GM18873 (cell line): ENCODE results near the gene SLC4A1.

Source experiments
- ATAC-seq: cut with Tn5 transposase; IDR thresholded peaks from one replicate; pipeline ENCODE4 v1.9.1; 2021; ENCODE audit warnings: mild to moderate bottlenecking, moderate library complexity, moderate number of reproducible peaks; ENCODE audit not compliant: unreplicated experiment, low FRiP score

Gene SLC4A1

DNA sequence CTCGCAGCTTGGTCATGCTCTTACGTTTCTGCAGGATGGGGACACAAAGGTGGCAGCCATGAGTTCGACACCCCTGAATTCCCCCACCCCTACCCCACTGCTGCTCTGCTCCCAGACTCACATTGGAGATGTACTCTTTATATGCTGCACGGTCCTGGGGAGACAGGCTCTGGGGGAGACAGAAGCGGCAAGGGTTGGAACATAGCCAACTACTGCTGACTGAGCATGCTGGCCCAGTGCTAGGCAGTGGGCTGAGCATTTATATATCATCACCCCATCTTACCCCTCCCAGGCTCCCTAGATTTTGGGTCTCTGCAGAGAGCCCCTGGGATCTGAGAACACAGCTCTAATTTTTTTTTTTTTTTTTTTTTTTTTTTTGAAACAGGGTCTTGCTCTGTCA, 60.2 kb downstream of the SLC4A1 start:
- ATAC-seq: no peak

DNA sequence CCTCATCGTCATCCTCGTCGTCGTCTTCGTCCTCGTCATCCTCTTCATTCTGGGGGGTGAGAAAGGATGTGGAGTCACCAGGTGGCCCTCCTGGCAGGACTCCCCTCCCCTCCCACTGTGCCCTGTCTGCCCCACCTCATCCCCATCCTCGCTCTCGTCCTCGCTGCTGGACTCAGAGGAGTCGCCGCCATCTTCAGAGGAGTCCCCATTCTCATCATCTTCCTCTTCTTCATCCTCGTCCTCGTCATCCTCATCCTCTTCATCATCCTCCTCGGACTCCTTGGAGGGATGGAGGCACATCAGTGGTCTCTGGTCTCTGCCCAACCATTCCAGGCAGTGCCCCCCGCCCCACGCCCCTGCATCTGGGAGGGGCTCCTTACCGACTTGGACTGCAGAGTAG, 60.6 kb downstream of the SLC4A1 start:
- ATAC-seq: no peak

DNA sequence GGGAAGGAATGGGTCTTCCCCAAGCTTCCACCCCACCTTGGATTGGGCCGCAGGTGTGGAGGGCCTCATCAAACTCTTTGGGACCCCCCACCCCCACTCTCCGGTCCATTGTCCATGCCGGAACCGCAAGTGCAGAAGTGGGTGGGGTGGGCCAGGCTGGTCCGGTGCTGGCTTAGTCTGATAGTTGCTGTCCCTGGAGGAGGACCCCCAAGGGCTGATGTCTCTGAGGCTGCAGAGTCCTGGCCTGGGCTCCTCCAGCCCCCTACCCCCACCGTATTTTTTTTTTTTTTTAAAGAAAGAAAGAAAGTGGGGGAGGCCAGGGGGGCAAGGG, 61.1 kb downstream of the SLC4A1 start:
- no peak for ATAC-seq

DNA sequence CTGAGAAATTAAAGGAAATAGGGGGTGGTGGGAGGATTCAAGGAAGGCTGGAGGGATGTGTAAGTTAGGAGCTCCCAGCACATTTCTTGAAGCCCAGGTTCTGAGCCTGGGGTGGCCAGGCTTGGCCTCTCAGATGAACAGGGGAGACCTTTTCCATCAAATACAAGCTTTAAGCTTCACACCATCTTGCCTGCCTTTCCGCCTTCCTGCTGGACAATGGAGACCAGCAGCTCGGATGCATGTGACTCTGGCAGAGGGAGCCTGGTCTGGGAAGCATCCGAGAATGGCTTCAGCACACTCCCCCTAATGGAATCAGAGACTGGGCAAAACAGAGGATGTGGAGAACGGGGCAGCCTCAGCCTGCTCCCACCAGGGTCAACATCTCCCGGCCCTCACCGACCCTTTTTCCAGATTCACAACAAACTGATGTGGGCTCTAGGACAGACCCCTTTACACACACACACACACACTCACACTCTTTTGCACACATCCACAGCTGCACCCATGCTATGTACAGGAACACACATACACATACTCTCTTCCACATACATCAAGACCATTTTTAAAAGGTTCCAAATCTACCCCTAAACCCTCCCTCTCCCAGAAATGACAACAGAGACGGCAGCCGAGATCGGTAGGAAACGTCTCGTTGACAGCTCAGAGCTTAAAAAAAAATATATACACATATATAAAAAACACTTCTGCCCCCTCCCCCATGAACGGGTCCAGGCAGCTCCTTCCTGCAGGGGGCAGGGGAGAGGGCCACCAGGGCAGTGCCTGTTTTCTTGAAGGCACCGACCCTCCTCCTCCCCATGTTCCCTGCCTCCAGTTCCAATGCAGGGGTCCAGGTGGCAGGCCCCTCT, 61.7 kb downstream of the SLC4A1 start:
- no peak for ATAC-seq

DNA sequence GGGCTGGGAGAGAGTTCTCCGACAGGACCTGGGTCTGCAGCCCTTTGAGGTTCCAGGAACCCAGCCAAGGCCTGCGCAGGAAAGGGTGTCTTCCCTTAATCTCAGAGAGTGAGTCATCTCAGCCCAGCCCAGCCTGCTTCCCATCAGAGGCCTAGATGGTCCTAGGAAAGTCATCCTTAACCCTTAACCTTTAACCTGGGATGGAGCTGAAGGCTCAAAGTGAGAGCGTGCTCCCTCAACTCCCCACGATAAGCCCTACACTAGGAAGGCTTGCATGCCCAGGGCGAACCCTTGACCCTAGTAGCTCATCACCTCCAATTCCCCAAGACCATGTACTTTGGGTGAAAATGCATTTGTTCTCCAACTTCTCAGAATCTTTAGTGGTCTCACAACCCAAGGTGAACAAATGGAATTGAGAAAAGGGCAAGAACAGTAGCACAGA, 63.5 kb downstream of the SLC4A1 start:
- no peak for ATAC-seq

DNA sequence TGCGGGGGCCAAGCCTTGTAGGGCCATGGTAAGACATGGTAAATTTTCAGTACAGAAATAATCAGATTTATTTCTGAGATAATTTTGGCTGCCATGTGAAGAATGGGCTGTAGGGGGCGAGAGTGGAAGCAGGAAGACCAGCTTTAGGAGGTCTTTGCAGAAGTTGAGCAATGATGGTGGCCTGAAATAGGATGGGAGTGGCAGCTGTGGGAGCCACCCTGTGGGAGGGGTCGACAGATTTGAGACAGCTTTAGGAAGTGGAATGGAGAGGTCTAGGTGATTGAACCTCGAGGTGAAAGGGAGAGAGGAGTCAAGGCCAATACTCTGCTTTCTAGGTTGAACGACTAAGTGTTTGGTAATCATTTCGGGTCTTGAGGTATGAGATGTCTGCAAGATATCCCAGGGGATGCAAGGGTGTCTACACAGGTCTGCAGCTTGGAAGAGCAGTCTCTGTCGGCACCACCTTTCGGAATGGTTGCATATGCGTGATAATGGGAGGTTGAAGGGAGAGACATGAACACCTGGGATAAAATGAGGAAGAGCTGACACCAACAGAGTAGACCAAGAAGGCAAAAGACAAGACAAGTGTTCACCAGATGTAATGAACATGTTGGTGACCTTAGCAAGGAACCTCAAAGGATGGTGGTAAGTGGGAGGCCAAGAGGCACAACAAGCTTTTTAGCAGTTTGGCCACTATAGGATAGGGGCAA, 64.0 kb downstream of the SLC4A1 start:
- no peak for ATAC-seq

DNA sequence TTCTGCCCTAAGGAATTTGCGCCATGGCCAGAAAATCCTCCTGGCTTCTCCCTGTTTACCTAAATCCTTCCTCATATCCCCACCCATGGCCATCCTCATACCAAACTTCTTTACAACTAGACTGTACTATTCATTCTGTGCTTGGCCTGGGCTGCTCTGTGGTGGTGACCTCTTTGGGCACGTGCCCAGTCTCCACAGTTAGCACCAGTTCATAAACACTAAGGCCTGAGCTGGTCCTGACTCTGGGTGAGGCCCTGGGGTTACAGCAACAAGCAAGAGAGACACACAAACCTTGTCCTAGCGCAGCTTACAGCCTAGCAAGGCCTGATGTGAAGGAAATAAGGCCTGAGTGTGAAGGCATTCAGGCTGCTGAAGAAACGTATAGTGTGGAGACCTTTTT, 65.2 kb downstream of the SLC4A1 start:
- ATAC-seq: no peak

DNA sequence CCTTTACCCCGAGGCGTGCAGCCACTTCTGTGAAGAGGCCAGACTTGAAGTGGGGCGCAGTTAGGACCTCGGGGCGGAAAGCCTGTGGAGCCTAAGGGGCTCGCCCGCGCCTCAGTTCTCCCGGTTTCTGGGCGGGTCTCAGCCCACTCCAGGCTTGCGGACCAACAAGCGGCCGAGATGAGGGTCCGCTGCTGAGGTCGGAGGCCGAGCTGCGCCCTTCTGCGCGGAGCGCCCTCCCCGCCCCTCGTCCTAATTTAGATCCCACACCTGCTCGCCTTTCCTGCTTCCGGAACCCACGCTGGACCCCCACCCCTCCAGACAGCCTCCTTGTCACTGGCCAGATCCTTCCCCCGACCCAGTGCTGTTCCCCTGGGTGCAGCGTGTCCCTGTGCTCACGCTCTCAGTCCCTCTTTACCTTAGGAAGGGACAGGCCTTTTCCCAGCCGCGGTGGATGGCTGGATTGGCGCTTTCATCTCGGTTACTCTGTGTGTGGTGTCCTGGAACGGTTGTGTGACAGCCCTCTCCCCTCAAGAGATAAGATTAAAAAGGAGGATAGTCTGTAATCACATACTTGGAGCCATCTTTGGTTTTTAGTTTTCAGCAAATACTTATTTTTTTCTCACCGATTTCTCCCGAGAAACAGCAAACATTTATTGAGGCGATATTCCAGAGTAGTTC, 67.3 kb downstream of the SLC4A1 start:
- no peak for ATAC-seq

DNA sequence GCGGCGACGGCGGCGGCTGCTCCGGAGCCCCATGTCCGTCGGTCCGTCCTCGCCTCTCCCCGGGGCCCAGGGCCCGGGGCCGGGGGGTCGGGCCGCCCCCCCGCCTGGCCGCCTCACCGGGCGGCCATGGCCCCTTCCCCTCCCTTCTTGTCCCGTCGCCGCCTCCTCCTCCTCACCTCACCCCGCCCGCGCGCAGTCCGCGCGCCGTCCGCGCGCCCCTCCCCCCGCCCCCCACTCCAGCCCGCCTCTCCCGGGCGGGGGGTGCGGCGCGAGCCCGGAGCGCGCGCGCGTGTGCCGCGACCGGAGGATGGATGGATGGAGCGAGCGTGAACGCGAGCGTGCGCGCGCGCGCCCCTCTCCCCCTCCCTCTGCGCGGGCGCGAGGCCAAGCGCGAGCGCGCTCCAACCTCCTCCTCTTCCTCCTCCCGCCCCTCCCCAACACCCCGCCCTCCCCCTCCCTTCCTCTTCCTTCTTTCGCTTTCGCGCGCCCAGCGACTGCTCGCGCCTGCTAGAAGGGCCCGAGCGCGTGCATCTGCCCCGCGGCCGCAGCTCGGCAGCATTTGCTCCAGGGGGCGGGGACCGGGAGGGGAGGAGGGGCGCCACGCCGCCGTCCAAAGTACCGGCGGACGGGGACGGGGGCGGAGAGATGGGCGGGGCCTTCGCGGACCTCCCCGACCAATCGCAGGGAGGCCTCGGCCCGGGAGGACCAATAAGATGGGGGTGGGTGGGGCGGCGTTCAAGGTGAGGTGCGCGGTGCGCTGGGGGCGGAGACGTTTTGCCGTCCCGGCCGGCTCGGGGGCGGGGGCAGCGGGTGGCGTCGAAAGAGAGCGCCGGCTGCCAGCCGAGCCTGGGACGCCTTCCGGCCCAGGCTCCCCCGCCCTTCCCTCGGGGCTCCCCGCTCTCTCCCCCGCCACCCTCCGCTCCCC, 68.1 kb downstream of the SLC4A1 start, which contains the start of gene ATXN7L3:
Gene ATXN7L3 (minus strand): TSS at position 332 of the 925 bp plus-strand sequence. CDS start 1,814 bp downstream, outside the sequence.
- ATAC-seq: peak; percentile 65

DNA sequence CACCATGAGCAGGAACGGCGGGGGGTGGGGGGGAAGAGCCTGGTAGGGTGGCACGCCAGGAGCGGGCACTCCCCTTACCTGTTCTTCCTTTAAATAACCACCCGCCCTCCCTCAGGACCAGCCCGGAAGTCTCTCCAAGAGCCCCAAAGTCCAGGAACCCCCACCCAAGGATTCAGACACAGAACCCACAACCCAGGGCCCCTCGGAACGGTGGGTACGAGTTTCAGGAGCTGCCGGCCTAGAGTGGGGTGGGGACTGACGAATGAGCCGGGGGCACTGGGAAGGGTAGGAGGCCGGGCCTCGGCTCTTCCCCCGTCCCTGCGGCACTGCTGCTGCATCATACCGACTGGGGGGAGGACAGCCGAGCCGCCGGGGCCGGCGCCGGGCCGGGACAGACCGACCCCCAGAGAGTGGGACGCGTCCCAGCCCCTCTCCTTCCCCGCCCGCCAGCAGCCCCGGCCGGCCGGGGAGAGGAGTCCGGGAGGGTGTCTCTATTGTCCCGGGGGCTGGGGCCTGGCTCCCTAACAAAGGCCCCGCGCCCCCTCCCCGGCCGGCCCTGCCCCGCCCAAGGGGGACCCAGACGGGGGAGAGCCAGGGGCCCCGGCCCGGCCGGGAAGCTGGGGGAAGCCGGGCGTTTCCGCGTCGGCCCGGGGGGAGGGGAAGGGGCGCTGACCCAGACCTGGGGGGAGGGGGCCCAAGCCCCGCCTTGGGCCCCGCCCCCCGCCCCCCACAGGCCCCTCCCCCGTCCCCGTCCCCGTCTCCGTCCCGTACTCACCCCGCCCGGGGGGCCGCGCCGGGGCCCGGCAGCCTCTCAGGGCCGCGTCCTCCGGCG, 69.0 kb downstream of the SLC4A1 start:
- ATAC-seq: no peak
